D721Med (cell line): ENCODE results near the gene RNF41.

ENCODE experiments used
- DNase-seq: peaks from one replicate; pipeline ENCODE4 v3.0.0; 2011; ENCODE audit warnings: low spot score; ENCODE audit not compliant: insufficient read length
- FAIRE-seq: peaks from 2 replicates; lab custom pipeline; 2011; peaks lifted over from hg19 to GRCh38; lab: Jason Lieb, UNC
- TF ChIP-seq, protein P1 (sequence below): IDR thresholded peaks from 2 replicates; pipeline ENCODE4 v1.5.1; 2012; ENCODE audit warnings: mild to moderate bottlenecking, control low read depth; ENCODE audit not compliant: insufficient read depth; ENCODE audit errors: missing control alignments

Gene RNF41

DNA sequence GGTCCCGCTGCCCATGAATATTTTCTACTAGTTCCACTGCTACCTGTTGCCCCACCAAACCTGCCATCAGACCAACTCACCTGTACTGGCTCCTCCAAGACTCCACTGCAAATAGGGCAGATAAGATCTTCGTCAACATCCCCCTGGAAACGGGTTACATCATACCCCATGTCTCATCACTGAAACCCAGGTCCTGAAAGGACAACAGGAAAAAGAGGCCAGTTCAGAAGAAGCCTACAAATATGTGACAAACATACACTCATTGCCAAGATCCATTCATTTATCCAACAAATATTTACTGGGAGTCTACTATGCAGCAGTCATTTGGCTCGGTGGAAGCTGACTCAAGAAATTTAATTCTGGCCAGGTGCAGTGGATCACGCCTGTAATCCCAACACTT lies 7.8 kb downstream of the RNF41 start:
- DNase-seq, result no peak
- FAIRE-seq, result no peak
- TF ChIP-seq, protein P1, sequence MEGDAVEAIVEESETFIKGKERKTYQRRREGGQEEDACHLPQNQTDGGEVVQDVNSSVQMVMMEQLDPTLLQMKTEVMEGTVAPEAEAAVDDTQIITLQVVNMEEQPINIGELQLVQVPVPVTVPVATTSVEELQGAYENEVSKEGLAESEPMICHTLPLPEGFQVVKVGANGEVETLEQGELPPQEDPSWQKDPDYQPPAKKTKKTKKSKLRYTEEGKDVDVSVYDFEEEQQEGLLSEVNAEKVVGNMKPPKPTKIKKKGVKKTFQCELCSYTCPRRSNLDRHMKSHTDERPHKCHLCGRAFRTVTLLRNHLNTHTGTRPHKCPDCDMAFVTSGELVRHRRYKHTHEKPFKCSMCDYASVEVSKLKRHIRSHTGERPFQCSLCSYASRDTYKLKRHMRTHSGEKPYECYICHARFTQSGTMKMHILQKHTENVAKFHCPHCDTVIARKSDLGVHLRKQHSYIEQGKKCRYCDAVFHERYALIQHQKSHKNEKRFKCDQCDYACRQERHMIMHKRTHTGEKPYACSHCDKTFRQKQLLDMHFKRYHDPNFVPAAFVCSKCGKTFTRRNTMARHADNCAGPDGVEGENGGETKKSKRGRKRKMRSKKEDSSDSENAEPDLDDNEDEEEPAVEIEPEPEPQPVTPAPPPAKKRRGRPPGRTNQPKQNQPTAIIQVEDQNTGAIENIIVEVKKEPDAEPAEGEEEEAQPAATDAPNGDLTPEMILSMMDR, result no peak

DNA sequence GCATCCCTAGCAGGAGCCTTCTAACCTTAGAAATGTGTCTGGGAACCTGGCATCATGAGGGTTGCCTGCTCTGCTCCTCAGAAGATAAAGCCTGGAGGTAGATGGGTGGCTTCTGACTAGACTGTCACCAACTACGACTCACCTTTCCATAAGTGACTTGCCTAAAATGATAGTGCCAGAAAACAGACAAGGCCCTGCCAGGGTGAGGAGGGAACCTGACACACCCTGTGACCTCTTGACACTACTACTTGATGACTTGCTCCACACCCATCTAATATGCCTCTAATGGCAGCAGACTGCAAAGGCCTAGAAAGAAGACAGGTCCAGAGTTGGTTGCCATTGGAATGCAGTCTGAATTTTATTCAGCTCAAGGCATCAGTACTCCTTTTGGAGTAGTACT lies 9.4 kb downstream of the RNF41 start:
- TF ChIP-seq, protein P1, result no peak
- FAIRE-seq, result no peak

GRCh38 chr12:56208006-56208405 lies 13.7 kb downstream of the RNF41 start:
- DNase-seq, result no peak
- TF ChIP-seq, protein P1, result no peak
- FAIRE-seq, result no peak

More for the DNA sequence above, 9.4 kb downstream of the RNF41 start:
- no peak for DNase-seq

DNA sequence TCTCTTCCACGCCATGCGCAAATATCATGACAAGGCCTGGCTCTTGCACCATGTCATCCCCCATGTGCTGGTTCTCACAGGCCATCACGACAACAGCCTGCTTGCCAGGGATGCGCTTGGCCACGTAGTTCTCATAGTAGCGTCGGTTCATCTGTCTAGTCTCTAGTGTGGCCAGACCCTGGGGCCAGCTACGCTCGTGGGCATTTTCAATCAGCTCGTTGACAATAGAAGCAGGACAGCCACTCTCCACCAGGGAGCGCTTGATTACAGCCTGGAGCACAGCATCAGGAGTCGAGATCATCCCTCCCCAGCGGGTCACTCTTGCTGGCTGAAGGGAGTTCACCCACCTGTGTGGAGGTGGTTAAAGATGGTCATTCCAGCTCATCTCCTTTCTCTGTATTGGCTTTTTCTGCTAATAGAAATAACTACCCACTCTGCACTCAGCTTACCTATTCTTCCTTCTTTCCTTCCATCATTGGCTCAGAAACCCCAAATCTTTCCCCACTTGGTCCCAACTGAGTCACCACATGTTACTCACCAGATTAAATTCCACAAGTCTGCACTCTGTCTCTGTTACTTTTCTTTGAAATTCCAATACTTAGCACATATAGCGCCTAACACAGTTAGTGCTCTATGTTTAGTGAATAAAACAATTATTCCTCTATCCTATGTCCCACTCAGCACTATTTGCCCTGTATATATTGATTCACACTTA lies 15.1 kb downstream of the RNF41 start:
- DNase-seq (no peak), FAIRE-seq (no peak)
- TF ChIP-seq, protein P1, result peak; percentile 59

DNA sequence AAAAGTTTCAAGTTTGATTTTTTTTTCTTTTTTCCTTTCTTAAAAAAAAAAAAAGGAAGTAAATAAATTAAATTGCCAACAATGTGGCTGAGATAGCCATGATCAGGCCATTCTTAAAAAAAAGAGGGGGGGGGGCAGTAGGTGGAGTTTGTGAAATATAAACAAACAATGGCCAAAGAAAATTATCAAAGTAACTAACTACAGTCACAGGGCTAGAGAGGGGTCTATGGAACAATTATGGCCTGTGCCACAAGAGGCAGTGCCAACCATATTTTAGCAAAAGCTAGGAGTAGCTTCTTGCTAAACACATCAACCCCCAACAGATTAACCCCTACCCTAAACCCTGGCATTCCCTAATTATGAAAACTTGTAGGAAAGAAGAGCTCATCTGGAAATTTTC lies 16.3 kb downstream of the RNF41 start:
- TF ChIP-seq, protein P1, result no peak
- FAIRE-seq (no peak), DNase-seq (no peak)

DNA sequence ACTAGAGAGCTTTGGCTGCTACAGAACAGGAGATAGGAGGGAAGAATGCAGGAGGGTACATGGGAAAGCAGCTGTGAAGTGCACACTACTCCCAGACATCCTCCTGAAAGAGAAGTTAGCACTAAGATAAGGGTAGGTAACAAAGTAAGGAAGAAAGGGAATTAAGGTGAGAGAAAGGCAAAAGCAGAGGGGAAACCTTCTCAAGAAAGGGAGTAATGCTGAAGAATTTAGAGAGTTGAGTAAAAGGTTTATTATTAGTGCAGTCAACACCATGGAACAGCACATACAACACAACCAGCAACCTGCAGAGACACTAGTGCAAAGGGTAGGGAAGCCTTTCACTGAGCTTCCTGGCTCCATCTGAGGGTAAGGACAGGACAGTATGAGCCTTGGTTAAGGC lies 17.4 kb downstream of the RNF41 start:
- no peak for FAIRE-seq
- no peak for DNase-seq
- TF ChIP-seq, protein P1, result no peak

DNA sequence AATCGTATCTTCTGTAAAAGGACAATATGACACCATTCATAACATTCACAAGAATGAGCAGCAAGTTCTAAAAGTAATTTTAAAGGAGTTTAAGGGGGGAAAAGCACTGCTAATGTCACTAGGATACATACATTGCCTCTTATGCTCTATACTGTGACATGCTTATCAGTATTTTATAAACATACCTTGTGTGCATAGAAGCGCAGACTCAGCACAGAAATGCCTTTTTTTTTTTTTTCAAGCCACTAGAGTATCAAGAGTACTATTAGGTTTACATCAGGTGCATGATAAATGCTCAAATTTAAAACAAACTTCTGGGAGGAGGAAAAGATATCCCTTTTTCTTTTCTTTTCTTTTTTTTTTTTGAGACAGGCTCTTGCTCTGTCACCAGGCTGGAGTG lies 18.9 kb downstream of the RNF41 start:
- TF ChIP-seq, protein P1, result no peak
- DNase-seq, result no peak
- no peak for FAIRE-seq
